HEK293 (cell line): Measurements from ENCODE around the gene SLC6A6.
A peak's percentile ranks its signal among the peaks of the same experiment; 100 is the strongest.

Experiments used
- AEBP2 ChIP-seq: fragments of 450-650 bp; formaldehyde crosslinking; IDR thresholded peaks from 2 replicates; pipeline ENCODE4 v1.5.1; 2016; ENCODE audit warnings: missing biosample characterization, missing genetic modification characterization, borderline replicate concordance
- BCL11B ChIP-seq: fragments of 450-650 bp; formaldehyde crosslinking; IDR thresholded peaks from 2 replicates; pipeline ENCODE4 v1.5.1; 2016; ENCODE audit warnings: low read depth, missing biosample characterization, missing genetic modification characterization
- ELK4 ChIP-seq: IDR thresholded peaks from 2 replicates; pipeline ENCODE4 v1.6.1; 2011; ENCODE audit warnings: mild to moderate bottlenecking, low read depth, low read length, borderline replicate concordance
- INSM2 ChIP-seq: fragments of 450-650 bp; formaldehyde crosslinking; IDR thresholded peaks from 2 replicates; pipeline ENCODE4 v1.5.1; 2016; ENCODE audit warnings: missing biosample characterization, missing genetic modification characterization
- KLF17 ChIP-seq: fragments of 450-650 bp; formaldehyde crosslinking; IDR thresholded peaks from 2 replicates; pipeline ENCODE4 v1.5.1; 2016; ENCODE audit warnings: missing biosample characterization, missing genetic modification characterization
- PRDM1 ChIP-seq: fragments of 450-650 bp; formaldehyde crosslinking; IDR thresholded peaks from 2 replicates; pipeline ENCODE4; 2016; ENCODE audit warnings: missing biosample characterization, missing genetic modification characterization
- REST ChIP-seq: fragments of 450-650 bp; formaldehyde crosslinking; IDR thresholded peaks from 2 replicates; pipeline ENCODE4 v1.5.1; 2016; ENCODE audit warnings: missing biosample characterization, missing genetic modification characterization
- ZBTB11 ChIP-seq: fragments of 450-650 bp; formaldehyde crosslinking; conservative IDR thresholded peaks from 2 replicates; pipeline ENCODE4 v1.5.1; 2016; ENCODE audit warnings: low read depth, missing biosample characterization, missing genetic modification characterization
- ZBTB7A ChIP-seq: fragments of 450-650 bp; formaldehyde crosslinking; IDR thresholded peaks from 2 replicates; pipeline ENCODE4 v1.5.1; 2016; ENCODE audit warnings: low read depth, missing biosample characterization, missing genetic modification characterization
- ZFP69B ChIP-seq: fragments of 450-650 bp; formaldehyde crosslinking; IDR thresholded peaks from 2 replicates; pipeline ENCODE4 v1.5.1; 2016; ENCODE audit warnings: missing biosample characterization, missing genetic modification characterization
- ZNF239 ChIP-seq: fragments of 450-650 bp; formaldehyde crosslinking; IDR thresholded peaks from 2 replicates; pipeline ENCODE4 v1.5.1; 2016; ENCODE audit warnings: missing biosample characterization, missing genetic modification characterization
- ZNF280D ChIP-seq: fragments of 450-650 bp; formaldehyde crosslinking; IDR thresholded peaks from 2 replicates; pipeline ENCODE4 v1.5.1; 2016; ENCODE audit warnings: missing biosample characterization, missing genetic modification characterization
- ZNF341 ChIP-seq: fragments of 450-650 bp; formaldehyde crosslinking; IDR thresholded peaks from 2 replicates; pipeline ENCODE4; 2016; ENCODE audit warnings: low read depth, missing biosample characterization, missing genetic modification characterization
- ZNF416 ChIP-seq: fragments of 450-650 bp; formaldehyde crosslinking; IDR thresholded peaks from 2 replicates; pipeline ENCODE4 v1.5.1; 2016; ENCODE audit warnings: missing biosample characterization, missing genetic modification characterization
- ZNF433 ChIP-seq: fragments of 450-650 bp; formaldehyde crosslinking; IDR thresholded peaks from 2 replicates; pipeline ENCODE4 v1.5.1; 2016; ENCODE audit warnings: missing biosample characterization, missing genetic modification characterization, low read depth
- ZNF596 ChIP-seq: fragments of 450-650 bp; IDR thresholded peaks from 2 replicates; pipeline ENCODE4 v1.5.0; 2018; ENCODE audit warnings: missing biosample characterization, mild to moderate bottlenecking, missing genetic modification characterization, moderate library complexity
- ZNF664 ChIP-seq: fragments of 450-650 bp; formaldehyde crosslinking; IDR thresholded peaks from 2 replicates; pipeline ENCODE4 v1.5.1; 2016; ENCODE audit warnings: missing biosample characterization, missing genetic modification characterization
- ZNF670 ChIP-seq: fragments of 450-650 bp; formaldehyde crosslinking; IDR thresholded peaks from 2 replicates; pipeline ENCODE4 v1.5.1; 2016; ENCODE audit warnings: missing biosample characterization, missing genetic modification characterization, low read depth

Gene SLC6A6

GRCh38 chr3:14452740-14453710, 50.6 kb downstream of the SLC6A6 start (continued):
- TF ChIP-seq ZNF664 (tag by site-specific recombination): no peak
- peak; percentile 84 for TF ChIP-seq INSM2 (tag by site-specific recombination)
- peak; percentile 40 for TF ChIP-seq ZNF596 (tag by site-specific recombination)
- TF ChIP-seq PRDM1 (tag by site-specific recombination): no peak
- TF ChIP-seq ZNF416: no peak
- peak; percentile 86 for TF ChIP-seq ZFP69B (tag by site-specific recombination)
- TF ChIP-seq BCL11B (tag by site-specific recombination): peak; percentile 70; the same call in 1 of the 2 replicates
- TF ChIP-seq REST (tag by site-specific recombination): no peak
- TF ChIP-seq ZNF280D (tag by site-specific recombination): no peak
- no peak for TF ChIP-seq ZNF239 (tag by site-specific recombination)
- TF ChIP-seq ZNF433: no peak
- TF ChIP-seq ZBTB11 (tag by site-specific recombination): peak; percentile 60
- TF ChIP-seq ZNF670 (tag by site-specific recombination): no peak
- TF ChIP-seq ZBTB7A: 0 out of 2 replicates have a peak, but pooled peaks have one; percentile 16
- TF ChIP-seq KLF17 (tag by site-specific recombination): peak; percentile 92
- TF ChIP-seq AEBP2 (tag by site-specific recombination): no peak
- TF ChIP-seq ELK4: no peak
- TF ChIP-seq ZNF341 (tag by site-specific recombination): peak; percentile 75
